Small intestine (tissue), 4 donors: ENCODE measurements around the gene TRIM6. TPM values are rescaled to one million over a fixed set of nuclear protein-coding genes. Genes with fewer than 3 reads are reported as not detected.

Source experiments
- polyA plus RNA-seq, 4 donors: library from polyadenylated mRNA; stranded (reverse) in 3 of 4; unstranded in 1 of 4; fragments of 200-250 nt in 3 of 4; fragments of 120-200 nt in 1 of 4; gene quantifications; one replicate each; pipeline versions ENCODE4 v1.2.1 to v1.2.3, GENCODE V29; 2013
- donor health status: healthy with polysubstance abuse.
- donor health status: Bipolar disorder and iron deficiency.
- donor health status: healthy.

TRIM6 gene
- polyA plus RNA-seq, 4 donors: 0.54 to 3.0 (median 1.1) TPM; not detected in 1

Other genes starting within 250 kb of the TRIM6 start
- not detected for gene OR51B6, start 245.1 kb upstream of the TRIM6 start, polyA plus RNA-seq
- gene OR51M1, start 212.8 kb upstream of the TRIM6 start, polyA plus RNA-seq: not detected
- not detected for gene OR51Q1, start 174.5 kb upstream of the TRIM6 start, polyA plus RNA-seq
- not detected for gene OR51I1, start 155.1 kb upstream of the TRIM6 start, polyA plus RNA-seq
- under 1 TPM in 1 of 4 donors, not detected in 3; 0.03 TPM for gene OR51I2, start 147.3 kb upstream of the TRIM6 start, polyA plus RNA-seq
- not detected for gene OR52D1, start 108.0 kb upstream of the TRIM6 start, polyA plus RNA-seq
- not detected for gene UBQLN3, start 86.7 kb upstream of the TRIM6 start, polyA plus RNA-seq
- gene UBQLNL, start 79.9 kb upstream of the TRIM6 start, polyA plus RNA-seq: under 1 TPM in 2 of 4 donors, not detected in 2; 0.10 to 0.61 TPM
- not detected for gene OR52H1, start 48.1 kb upstream of the TRIM6 start, polyA plus RNA-seq
- gene OR52B6, start 15.8 kb upstream of the TRIM6 start, polyA plus RNA-seq: under 1 TPM in 1 of 4 donors, not detected in 3; 0.04 TPM
- gene TRIM34, start 28.4 kb downstream of the TRIM6 start, polyA plus RNA-seq: 10 to 100 TPM in 1 of 4 donors, 1 to 10 TPM in 3; 4.1 to 11.0 (median 7.5) TPM
- 10 to 100 TPM in 3 of 4 donors, 1 to 10 TPM in 1; 6.5 to 22.0 (median 11.5) TPM for gene TRIM5, start 88.4 kb downstream of the TRIM6 start, polyA plus RNA-seq
- 10 to 100 TPM in 3 of 4 donors, 1 to 10 TPM in 1; 7.4 to 19.2 (median 10.9) TPM for gene TRIM22, start 93.2 kb downstream of the TRIM6 start, polyA plus RNA-seq
- under 1 TPM in 1 of 4 donors, not detected in 3; 0.03 TPM for gene OR56B1, start 139.8 kb downstream of the TRIM6 start, polyA plus RNA-seq
- gene OR52N4, start 157.6 kb downstream of the TRIM6 start, polyA plus RNA-seq: under 1 TPM in 1 of 4 donors, not detected in 3; 0.06 TPM
- not detected for gene OR52N5, start 186.7 kb downstream of the TRIM6 start, polyA plus RNA-seq
- not detected for gene OR52N1, start 194.6 kb downstream of the TRIM6 start, polyA plus RNA-seq
- under 1 TPM in 1 of 4 donors, not detected in 3; 0.12 TPM for gene OR52N2, start 212.3 kb downstream of the TRIM6 start, polyA plus RNA-seq
- not detected for gene OR52E6, start 245.3 kb downstream of the TRIM6 start, polyA plus RNA-seq